SK-MEL-5 (cell line): ENCODE measurements around the gene ZNF219. TPM values are rescaled to one million over a fixed set of nuclear protein-coding genes. Genes with fewer than 3 reads are reported as not detected.

Experiments
- DNase-seq: peaks from one replicate; pipeline ENCODE4 v3.0.0-alpha.2; 2016; ENCODE audit warnings: low read depth, low spot score
- in situ Hi-C: cut with HindIII; loops from 2 replicates; pipeline ENCODE4 v1.10.0; 2016; ENCODE audit warnings: low sequenced_read_pairs, high pct_unique_total_duplicates, low pct_unique_long_range_greater_than_20kb
- total RNA-seq: library from RNA; depleted of rRNA; stranded (reverse); fragments of >200 nt; shearing (Covaris generic); gene quantifications from 2 replicates; pipeline ENCODE4 v1.2.3, GENCODE V29; 2014

The ZNF219 gene
- total RNA-seq, 1 experiment from 2014 or later, result 5.9 TPM

GRCh38 chr14:21091821-21092272 lies 6.6 kb downstream of the ZNF219 start:
- no peak for DNase-seq
- in situ Hi-C loops, result no loop called here

GRCh38 chr14:21090940-21091663 lies 7.4 kb downstream of the ZNF219 start:
- in situ Hi-C loops, result no loop called here

GRCh38 chr14:21090194-21090939 lies 8.1 kb downstream of the ZNF219 start:
- peak; percentile 57 for DNase-seq
- in situ Hi-C loops, result no loop called here

More at GRCh38 chr14:21090940-21091663, 7.4 kb downstream of the ZNF219 start:
- no peak for DNase-seq

- in situ Hi-C loops, result no loop called here
- no peak for DNase-seq
Measured at GRCh38 chr14:21089877-21090193, 8.6 kb downstream of the ZNF219 start.

- no peak for DNase-seq
- in situ Hi-C loops, result no loop called here
Measured at GRCh38 chr14:21089271-21089670, 9.2 kb downstream of the ZNF219 start.

- in situ Hi-C loops, result no loop called here
- no peak for DNase-seq
Measured at GRCh38 chr14:21088687-21089086, 9.8 kb downstream of the ZNF219 start.

GRCh38 chr14:21087294-21088091 lies 11.0 kb downstream of the ZNF219 start:
- in situ Hi-C loops, result no loop called here
- DNase-seq, result no peak

GRCh38 chr14:21086908-21087293 lies 11.6 kb downstream of the ZNF219 start:
- in situ Hi-C loops, result no loop called here
- no peak for DNase-seq

GRCh38 chr14:21084998-21085853 lies 13.2 kb downstream of the ZNF219 start:
- in situ Hi-C loops, result no loop called here
- no peak for DNase-seq

- no peak for DNase-seq
- in situ Hi-C loops, result no loop called here
Measured at GRCh38 chr14:21084396-21084795, 14.1 kb downstream of the ZNF219 start.

GRCh38 chr14:21083565-21084325 lies 14.7 kb downstream of the ZNF219 start:
- DNase-seq, result no peak
- in situ Hi-C loops, result no loop called here

GRCh38 chr14:21081521-21082142 lies 16.8 kb downstream of the ZNF219 start:
- in situ Hi-C loops, result no loop called here
- DNase-seq, result no peak

- DNase-seq, result no peak
Measured at GRCh38 chr14:21078726-21079125, 19.7 kb downstream of the ZNF219 start.

GRCh38 chr14:21078287-21078686 lies 20.2 kb downstream of the ZNF219 start:
- in situ Hi-C loops, result no loop called here
- no peak for DNase-seq

More at GRCh38 chr14:21078726-21079125, 19.7 kb downstream of the ZNF219 start:
- in situ Hi-C loops, result no loop called here

GRCh38 chr14:21077672-21078071 lies 20.8 kb downstream of the ZNF219 start:
- in situ Hi-C loops, result no loop called here
- DNase-seq, result no peak

- no peak for DNase-seq
- in situ Hi-C loops, result no loop called here
Measured at GRCh38 chr14:21075719-21076437, 22.6 kb downstream of the ZNF219 start.
